ENCODE measurements around the gene ABHD4.

DNA sequence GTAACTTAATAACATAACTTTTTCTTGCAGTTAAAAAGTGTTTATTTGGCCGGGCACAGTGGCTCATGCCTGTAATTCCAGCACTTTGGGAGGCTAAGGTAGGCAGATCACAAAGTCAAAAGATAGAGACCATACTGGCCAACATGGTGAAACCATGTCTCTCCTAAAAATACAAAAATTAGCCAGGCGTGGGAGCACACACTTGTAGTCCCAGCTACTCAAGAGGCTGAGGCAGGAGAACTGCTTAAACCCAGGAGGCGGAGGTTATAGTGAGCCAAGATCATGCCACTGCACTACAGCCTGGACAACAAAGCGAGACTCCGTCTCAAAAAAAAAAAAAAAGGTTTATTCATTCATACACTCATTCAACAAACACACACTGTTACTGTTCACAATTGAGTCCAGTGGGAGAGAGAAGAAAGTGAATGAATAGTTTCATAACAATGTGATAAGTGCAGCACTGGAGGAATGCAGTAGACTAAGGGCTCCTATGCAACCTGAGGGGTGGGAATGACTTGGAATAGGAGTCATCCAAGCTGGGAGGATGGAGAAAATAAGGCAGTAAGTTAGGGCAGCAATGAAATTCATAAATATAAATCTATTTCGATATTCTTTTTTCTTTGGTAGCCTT, 28.9 kb upstream of the ABHD4 start:
- TF ChIP-seq CTCF (conservative IDR thresholded peaks at IDR 0.05; ENCODE audit: low read length) (no peak), EZH2phosphoT487 (IDR thresholded peaks at IDR 0.05; ENCODE audit: borderline replicate concordance, low read depth, low read length) (no peak)
